Cardiac muscle cell (in vitro differentiated cells and primary cell): ENCODE measurements around the gene OGG1. TPM values are rescaled to one million over a fixed set of nuclear protein-coding genes. Genes with fewer than 3 reads are reported as not detected.

Experiments used
- DNase-seq, 2 donors: peaks; one replicate each; pipeline versions ENCODE4 v3.0.0 to v3.0.0-alpha.2; 2010 to 2017; ENCODE audit warnings: low read depth in 1 of 2, low spot score in 1 of 2
- H3K27ac ChIP-seq: fragments of 200-600 bp; sonication (generic); 2 replicates; pipeline ENCODE4 v1.5.1; 2016
- H3K27me3 ChIP-seq: fragments of 200-600 bp; sonication (generic); 2 replicates; pipeline ENCODE4 v1.6.0; 2016; ENCODE audit warnings: control low read depth
- H3K36me3 ChIP-seq: fragments of 200-600 bp; sonication (generic); 2 replicates; pipeline ENCODE4 v1.5.1; 2016; ENCODE audit warnings: control low read depth
- H3K4me1 ChIP-seq: fragments of 200-600 bp; sonication (generic); 2 replicates; pipeline ENCODE4 v1.8.1; 2017; ENCODE audit warnings: low read depth, mild to moderate bottlenecking, mixed run types
- H3K4me3 ChIP-seq: fragments of 200-600 bp; sonication (generic); 2 replicates; pipeline ENCODE4 v1.5.1; 2016; ENCODE audit warnings: mild to moderate bottlenecking
- H3K9me3 ChIP-seq: fragments of 200-600 bp; sonication (generic); 2 replicates; pipeline ENCODE4 v1.5.1; 2017; ENCODE audit warnings: low read depth, mild to moderate bottlenecking, control low read depth
- polyA plus RNA-seq: library from polyadenylated mRNA; unstranded; fragments of >200 nt; fragmentation: Nextera tagmentation; extraction: Ambion mirVana; gene quantifications from 2 replicates; pipeline ENCODE4 v1.2.1, GENCODE V29; 2016
- total RNA-seq: library from RNA; depleted of rRNA; stranded (reverse); fragments of >200 nt; gene quantifications from 2 replicates; pipeline ENCODE4 v1.2.3, GENCODE V29; 2016
- TF ChIP-seq, protein P1 (sequence below): IDR thresholded peaks from 2 replicates; pipeline ENCODE4 v1.5.1; 2012; ENCODE audit warnings: low read depth, mild to moderate bottlenecking, low read length

The OGG1 gene
- total and polyA plus RNA-seq, 2 experiments from 2014 or later: 32.1 to 45.9 TPM

DNA sequence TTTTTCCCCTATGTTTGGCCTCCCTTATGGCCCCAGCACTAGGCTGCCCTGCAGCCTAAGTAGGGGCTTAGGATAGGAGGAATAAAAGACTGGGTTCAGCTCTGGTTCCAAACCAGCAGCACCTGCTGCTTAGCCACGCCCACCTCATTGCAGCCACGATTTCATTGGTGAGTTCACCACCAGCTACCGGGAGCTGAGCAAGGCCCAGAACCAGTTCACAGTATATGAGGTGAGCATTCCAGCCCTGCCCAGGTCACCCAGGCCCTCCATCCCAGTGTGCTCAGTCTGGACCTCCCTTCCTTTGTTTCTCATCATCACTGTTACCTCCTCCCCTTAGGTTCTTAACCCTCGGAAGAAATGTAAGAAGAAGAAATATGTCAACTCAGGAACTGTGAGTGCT is 34.6 kb upstream of the OGG1 start:
- Histone ChIP-seq H3K36me3 (no peaks in the 10 kb centered on the region), H3K27me3 (no peaks in the 10 kb centered on the region), H3K9me3 (no peaks in the 10 kb centered on the region), H3K4me3 (no peak overlapping the region), H3K4me1 (no peaks in the 10 kb centered on the region), H3K27ac (no peak overlapping the region)
- TF ChIP-seq, protein P1, sequence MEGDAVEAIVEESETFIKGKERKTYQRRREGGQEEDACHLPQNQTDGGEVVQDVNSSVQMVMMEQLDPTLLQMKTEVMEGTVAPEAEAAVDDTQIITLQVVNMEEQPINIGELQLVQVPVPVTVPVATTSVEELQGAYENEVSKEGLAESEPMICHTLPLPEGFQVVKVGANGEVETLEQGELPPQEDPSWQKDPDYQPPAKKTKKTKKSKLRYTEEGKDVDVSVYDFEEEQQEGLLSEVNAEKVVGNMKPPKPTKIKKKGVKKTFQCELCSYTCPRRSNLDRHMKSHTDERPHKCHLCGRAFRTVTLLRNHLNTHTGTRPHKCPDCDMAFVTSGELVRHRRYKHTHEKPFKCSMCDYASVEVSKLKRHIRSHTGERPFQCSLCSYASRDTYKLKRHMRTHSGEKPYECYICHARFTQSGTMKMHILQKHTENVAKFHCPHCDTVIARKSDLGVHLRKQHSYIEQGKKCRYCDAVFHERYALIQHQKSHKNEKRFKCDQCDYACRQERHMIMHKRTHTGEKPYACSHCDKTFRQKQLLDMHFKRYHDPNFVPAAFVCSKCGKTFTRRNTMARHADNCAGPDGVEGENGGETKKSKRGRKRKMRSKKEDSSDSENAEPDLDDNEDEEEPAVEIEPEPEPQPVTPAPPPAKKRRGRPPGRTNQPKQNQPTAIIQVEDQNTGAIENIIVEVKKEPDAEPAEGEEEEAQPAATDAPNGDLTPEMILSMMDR: no peak
- no peak for DNase-seq

DNA sequence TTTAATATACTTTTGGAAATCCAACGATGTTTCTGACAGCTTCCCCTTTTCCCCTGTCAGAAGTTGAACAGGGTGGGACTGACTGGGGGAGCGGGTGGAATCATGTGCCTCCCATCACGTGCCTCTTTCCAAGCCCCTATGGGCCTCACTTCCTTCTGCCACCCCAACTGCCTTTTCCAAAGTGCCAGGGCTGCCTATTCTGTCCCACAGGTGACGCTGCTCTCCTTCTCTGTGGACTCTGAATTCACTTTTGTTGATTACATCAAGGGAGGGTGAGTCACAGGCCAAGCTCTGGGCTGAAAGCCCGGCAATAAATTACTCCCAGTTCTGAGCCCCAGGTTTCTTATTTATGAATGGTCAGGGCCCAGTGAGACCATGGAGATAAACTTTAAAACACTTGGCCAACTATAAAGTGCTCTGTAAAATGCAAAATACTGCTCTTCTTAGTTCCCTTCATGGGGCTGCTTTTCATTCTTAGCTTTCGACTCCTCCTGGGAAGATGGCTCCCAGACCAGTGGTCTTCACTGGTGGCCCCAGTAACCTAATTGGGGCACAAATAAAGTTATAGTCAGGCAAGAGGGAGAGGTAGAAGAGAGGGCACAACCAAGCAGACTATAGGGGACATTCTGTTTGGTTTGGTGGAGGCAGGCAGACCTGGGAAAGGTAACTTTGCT is 33.9 kb upstream of the OGG1 start:
- H3K4me1 ChIP-seq: no peaks in the 10 kb centered on the region
- no peak overlapping the region for H3K27ac ChIP-seq
- TF ChIP-seq, protein P1: peak; percentile 99
- no peaks in the 10 kb centered on the region for H3K36me3 ChIP-seq
- H3K27me3 ChIP-seq: no peaks in the 10 kb centered on the region
- H3K4me3 ChIP-seq: no peak overlapping the region
- peak in 1 of 2 donors; percentile 94 for DNase-seq
- no peaks in the 10 kb centered on the region for H3K9me3 ChIP-seq

DNA sequence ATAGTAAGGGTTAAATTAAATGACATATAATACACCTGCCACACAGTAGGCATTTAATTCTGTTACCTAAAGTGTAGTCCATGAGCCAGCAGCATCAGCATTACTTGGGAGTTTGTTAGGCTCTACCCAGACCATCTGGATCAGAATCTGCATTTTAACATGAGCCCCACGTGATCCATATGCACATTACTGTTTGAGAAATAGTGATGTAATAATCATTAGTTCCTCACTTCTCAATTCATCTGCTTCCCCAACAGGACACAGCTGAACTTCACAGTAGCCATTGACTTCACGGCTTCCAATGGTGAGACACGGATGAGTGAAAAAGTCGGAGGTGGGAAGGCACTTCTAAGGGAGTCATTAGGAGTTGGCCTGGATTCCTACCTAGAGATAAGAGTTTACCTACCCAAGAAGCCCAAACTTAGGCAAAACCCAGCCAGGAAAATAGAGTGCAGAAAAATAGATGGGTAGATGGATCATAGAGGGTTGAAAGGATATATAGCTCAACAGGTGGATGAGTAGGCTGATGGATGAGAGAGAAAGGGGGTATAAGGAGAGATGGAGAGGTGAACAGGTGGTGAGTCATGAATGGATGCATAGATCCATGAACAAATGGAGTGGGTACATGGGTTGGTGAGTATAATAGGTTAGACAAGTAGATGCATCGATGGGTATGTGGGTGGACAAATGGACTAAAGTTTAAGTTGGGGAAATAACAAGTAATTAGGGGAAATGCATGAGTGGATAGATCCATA is 32.8 kb upstream of the OGG1 start:
- Histone ChIP-seq H3K9me3 (no peaks in the 10 kb centered on the region), H3K27me3 (no peaks in the 10 kb centered on the region), H3K4me3 (no peak overlapping the region), H3K36me3 (no peaks in the 10 kb centered on the region), H3K27ac (no peak overlapping the region), H3K4me1 (no peaks in the 10 kb centered on the region)
- TF ChIP-seq, protein P1: no peak
- no peak for DNase-seq

DNA sequence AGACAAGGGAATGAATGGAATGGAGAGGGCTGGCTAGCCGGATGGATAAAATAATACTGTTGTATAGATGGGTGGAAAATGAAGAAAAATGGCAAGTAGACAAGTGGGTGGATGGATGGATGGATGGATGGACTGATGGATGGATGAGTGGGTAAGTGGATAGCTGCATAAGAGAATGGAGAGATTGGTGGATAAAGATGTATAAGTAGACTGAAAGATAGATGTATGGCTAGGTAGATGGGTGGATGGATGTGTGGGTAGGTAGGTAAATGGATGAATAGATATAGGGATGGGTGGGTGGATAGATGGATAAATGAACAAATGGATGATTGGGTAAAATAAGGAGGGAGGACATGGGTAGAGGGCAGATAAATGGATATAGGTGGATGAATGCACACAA is 32.2 kb upstream of the OGG1 start:
- no peak overlapping the region for H3K4me3 ChIP-seq
- TF ChIP-seq, protein P1: no peak
- no peak for DNase-seq
- no peaks in the 10 kb centered on the region for H3K36me3 ChIP-seq
- H3K4me1 ChIP-seq: no peaks in the 10 kb centered on the region
- H3K27ac ChIP-seq: no peak overlapping the region
- H3K27me3 ChIP-seq: no peaks in the 10 kb centered on the region
- no peaks in the 10 kb centered on the region for H3K9me3 ChIP-seq

DNA sequence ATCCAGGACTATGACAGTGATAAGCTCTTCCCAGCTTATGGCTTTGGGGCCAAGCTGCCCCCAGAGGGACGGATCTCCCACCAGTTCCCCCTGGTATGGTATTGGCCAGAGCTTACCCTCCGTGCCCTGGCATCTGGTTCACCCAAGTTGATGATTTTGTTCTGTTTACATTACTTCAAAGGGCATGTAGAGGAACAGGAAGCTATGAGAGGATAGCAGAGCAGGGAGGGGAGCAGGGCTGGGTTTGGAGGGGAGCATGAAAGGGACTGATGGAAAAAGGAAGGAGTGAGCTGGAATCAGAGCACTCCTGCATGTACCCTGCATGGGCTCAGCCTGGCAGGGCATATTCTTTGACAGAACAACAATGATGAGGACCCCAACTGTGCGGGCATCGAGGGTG is 31.6 kb upstream of the OGG1 start:
- Histone ChIP-seq H3K9me3 (no peaks in the 10 kb centered on the region), H3K36me3 (no peaks in the 10 kb centered on the region), H3K4me1 (no peaks in the 10 kb centered on the region), H3K4me3 (no peak overlapping the region), H3K27ac (no peak overlapping the region), H3K27me3 (no peaks in the 10 kb centered on the region)
- TF ChIP-seq, protein P1: no peak
- DNase-seq: no peak
